ENCODE measurements around the gene ASCL3. TPM values are rescaled to one million over a fixed set of nuclear protein-coding genes. Genes with fewer than 3 reads are reported as not detected.
"Not testable (repeated sequence)": the region's sequence is repeated elsewhere in the genome, so short reads cannot be mapped to it uniquely, and the experiment has no call there.

ASCL3 gene
- total RNA-seq, 1 donor from 2014 or later, result not detected

DNA sequence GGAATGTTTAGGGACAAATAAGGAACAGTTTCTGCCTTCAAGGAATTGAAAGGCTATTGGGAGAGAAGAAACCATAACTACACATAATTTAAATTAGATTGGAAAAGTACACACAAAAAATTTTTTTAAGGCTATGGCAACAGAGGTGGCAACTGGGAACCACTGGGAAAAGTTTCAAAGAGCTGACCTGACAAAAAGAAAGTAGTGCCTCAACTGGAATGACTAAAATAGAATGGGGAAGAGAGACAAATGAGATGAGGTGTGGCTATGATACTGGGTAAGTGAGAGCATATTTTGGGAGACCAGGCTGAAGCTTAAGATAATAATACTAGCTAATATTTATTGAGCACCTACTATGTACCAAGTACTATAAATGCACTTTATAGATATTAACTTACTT is 34.7 kb downstream of the ASCL3 start:
- DNase-seq (ENCODE audit: low spot score), result no peak
- no peaks in the 10 kb centered on the region for H3K36me3 Mint-ChIP-seq (ENCODE audit: low read depth)
- H3K4me1 Mint-ChIP-seq (ENCODE audit: low read depth), result peaks cover 55% of the 10 kb centered on the region
- H3K27me3 Mint-ChIP-seq (ENCODE audit: low read depth), result no peaks in the 10 kb centered on the region
- H3K9me3 Mint-ChIP-seq (ENCODE audit: low read depth), result no peaks in the 10 kb centered on the region
- no peak overlapping the region for H3K4me3 Mint-ChIP-seq (ENCODE audit: unreplicated experiment)
- TF ChIP-seq, protein P1, sequence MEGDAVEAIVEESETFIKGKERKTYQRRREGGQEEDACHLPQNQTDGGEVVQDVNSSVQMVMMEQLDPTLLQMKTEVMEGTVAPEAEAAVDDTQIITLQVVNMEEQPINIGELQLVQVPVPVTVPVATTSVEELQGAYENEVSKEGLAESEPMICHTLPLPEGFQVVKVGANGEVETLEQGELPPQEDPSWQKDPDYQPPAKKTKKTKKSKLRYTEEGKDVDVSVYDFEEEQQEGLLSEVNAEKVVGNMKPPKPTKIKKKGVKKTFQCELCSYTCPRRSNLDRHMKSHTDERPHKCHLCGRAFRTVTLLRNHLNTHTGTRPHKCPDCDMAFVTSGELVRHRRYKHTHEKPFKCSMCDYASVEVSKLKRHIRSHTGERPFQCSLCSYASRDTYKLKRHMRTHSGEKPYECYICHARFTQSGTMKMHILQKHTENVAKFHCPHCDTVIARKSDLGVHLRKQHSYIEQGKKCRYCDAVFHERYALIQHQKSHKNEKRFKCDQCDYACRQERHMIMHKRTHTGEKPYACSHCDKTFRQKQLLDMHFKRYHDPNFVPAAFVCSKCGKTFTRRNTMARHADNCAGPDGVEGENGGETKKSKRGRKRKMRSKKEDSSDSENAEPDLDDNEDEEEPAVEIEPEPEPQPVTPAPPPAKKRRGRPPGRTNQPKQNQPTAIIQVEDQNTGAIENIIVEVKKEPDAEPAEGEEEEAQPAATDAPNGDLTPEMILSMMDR (IDR thresholded peaks at IDR 0.05), result no peak
- peak overlapping the region; percentile 9 for H3K27ac Mint-ChIP-seq (ENCODE audit: unreplicated experiment)

DNA sequence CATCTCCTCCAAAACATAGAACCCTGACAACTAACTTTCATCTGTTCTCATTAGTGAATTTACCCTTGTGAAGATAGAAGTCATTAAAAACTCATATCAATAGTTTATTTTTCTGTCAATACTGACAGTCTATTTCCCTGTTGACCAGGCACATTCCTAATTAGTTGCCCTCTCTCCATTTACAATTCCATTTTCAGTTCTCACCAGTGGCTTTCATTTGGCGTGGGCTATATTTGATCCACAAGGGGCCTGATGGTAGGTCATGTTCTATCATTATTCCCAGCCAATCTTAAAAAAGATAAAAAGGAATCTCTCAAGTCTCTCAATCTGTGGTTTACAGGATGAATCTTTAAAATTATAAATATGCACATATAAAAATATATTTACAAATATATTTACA is 35.7 kb downstream of the ASCL3 start:
- Mint-ChIP-seq H3K36me3 (ENCODE audit: low read depth) (no peaks in the 10 kb centered on the region), H3K4me1 (ENCODE audit: low read depth) (peaks cover 53% of the 10 kb centered on the region), H3K9me3 (ENCODE audit: low read depth) (peaks cover 3% of the 10 kb centered on the region), H3K4me3 (ENCODE audit: unreplicated experiment) (no peak overlapping the region), H3K27me3 (ENCODE audit: low read depth) (no peaks in the 10 kb centered on the region), H3K27ac (ENCODE audit: unreplicated experiment) (peak overlapping the region; percentile 94)
- no peak for DNase-seq (ENCODE audit: low spot score)
- TF ChIP-seq, protein P1 (IDR thresholded peaks at IDR 0.05), result no peak

DNA sequence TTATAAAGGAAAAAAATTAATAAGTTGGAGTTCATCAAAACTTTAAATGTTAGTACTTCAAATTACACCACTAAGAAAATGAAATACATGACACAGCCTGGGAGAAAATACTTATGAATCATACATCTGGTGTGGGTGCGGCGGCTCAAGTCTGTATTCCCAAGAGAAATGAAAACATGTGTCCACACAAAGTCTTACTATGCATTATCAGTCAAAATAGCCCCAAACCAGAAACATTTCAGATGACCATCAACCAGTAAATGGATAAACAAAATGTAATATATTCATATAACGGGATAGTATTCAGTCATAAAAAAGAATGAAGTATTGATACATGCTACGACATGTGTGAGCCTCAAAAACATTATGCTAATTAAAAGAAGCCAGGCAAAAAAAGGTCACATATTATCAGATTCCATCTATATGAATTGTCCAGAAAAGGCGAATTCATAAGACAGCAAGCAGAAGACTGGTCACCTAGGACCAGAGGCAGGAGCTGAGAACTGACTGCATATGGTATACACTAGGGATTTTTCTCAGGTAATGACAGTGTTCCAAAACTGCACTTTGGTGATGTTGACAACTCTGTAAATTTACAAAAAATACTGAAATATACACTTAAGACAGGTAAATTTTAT is 37.2 kb downstream of the ASCL3 start:
- Mint-ChIP-seq H3K4me3 (ENCODE audit: unreplicated experiment) (no peak overlapping the region), H3K36me3 (ENCODE audit: low read depth) (peaks cover 3% of the 10 kb centered on the region), H3K27me3 (ENCODE audit: low read depth) (no peaks in the 10 kb centered on the region), H3K9me3 (ENCODE audit: low read depth) (peaks cover 8% of the 10 kb centered on the region), H3K27ac (ENCODE audit: unreplicated experiment) (peak overlapping the region; percentile 76), H3K4me1 (ENCODE audit: low read depth) (peaks cover 52% of the 10 kb centered on the region)
- DNase-seq (ENCODE audit: low spot score), result no peak
- TF ChIP-seq, protein P1 (IDR thresholded peaks at IDR 0.05), result no peak

DNA sequence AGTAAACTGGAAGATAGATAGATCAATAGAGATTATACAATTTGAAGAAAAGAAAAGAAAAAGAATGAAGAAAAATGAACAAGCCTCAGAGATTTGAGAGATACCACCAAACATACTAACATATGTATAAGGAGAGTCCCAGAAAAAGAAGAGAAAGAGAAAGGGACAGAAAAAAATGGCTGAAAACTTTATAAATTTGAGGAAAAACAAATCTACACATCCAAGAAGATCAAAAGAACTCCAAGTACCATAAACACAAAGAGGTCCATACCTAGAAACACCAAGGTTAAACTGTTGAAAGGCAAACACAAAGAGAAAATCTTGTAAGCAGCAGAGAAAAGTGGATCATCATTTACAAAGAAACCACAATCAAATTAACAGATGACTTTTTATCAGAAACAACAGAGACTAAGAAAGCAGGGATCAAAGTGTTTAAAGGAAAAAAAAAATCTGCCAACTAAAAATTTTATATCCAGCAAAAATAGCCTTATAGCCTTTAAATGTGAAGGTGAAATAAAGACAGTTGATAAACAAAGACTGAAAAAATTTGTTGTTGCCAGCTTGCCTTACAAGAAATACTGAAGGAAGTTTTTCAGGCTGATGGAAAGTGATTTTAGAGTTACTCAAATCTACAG is 43.6 kb downstream of the ASCL3 start:
- DNase-seq (ENCODE audit: low spot score), result no peak
- TF ChIP-seq, protein P1 (IDR thresholded peaks at IDR 0.05), result no peak
- Mint-ChIP-seq H3K27me3 (ENCODE audit: low read depth) (no peaks in the 10 kb centered on the region), H3K27ac (ENCODE audit: unreplicated experiment) (no peak overlapping the region), H3K9me3 (ENCODE audit: low read depth) (peaks cover 26% of the 10 kb centered on the region), H3K4me3 (ENCODE audit: unreplicated experiment) (no peak overlapping the region), H3K36me3 (ENCODE audit: low read depth) (peaks cover 11% of the 10 kb centered on the region), H3K4me1 (ENCODE audit: low read depth) (peaks cover 3% of the 10 kb centered on the region)

DNA sequence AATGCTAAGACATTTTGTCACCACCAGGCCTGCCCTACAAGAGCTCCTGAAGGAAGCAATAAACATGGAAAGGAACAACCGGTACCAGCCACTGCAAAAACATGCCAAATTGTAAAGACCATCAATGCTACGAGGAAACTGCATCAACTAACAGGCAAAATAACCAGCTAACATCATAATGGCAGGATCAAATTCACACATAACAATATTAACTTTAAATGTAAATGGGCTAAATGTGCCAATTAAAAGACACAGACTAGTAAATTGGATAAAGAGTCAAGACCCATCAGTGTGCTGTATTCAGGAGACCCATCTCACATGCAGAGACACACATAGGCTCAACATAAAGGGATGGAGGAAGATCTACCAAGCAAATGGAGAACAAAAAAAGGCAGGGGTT is 51.6 kb downstream of the ASCL3 start:
- H3K27ac Mint-ChIP-seq (ENCODE audit: unreplicated experiment); H3K4me1 Mint-ChIP-seq (ENCODE audit: low read depth); H3K27me3 Mint-ChIP-seq (ENCODE audit: low read depth); H3K4me3 Mint-ChIP-seq (ENCODE audit: unreplicated experiment); DNase-seq (ENCODE audit: low spot score): not testable (repeated sequence)
- Mint-ChIP-seq H3K9me3 (ENCODE audit: low read depth) (peaks cover 23% of the 10 kb centered on the region), H3K36me3 (ENCODE audit: low read depth) (peaks cover 11% of the 10 kb centered on the region)

Other genes starting within 250 kb of the ASCL3 start
- 24.0 to 30.1 TPM (median 29.3 TPM) in 3 replicates for gene AKIP1, start 31.8 kb downstream of the ASCL3 start, total RNA-seq
- not detected in 3 replicates for gene C11orf16, start 10.1 kb downstream of the ASCL3 start, total RNA-seq
- 20.7 to 28.2 TPM (median 22.5 TPM) in 3 replicates for gene TMEM9B, start 21.4 kb upstream of the ASCL3 start, total RNA-seq
- 1.6 to 3.5 TPM (median 2.9 TPM) in 3 replicates for gene NRIP3, start 61.0 kb upstream of the ASCL3 start, total RNA-seq
- 2.0 to 5.0 TPM (median 4.6 TPM) in 3 replicates for gene SCUBE2, start 148.6 kb upstream of the ASCL3 start, total RNA-seq